K562 (cell line): ENCODE results near the gene GCDH. TPM values are rescaled to one million over a fixed set of nuclear protein-coding genes. Genes with fewer than 3 reads are reported as not detected.

ENCODE experiments used
- AFF1 ChIP-seq, 2 experiments: fragments of 450-650 bp; IDR thresholded peaks; 2 replicates each; pipeline ENCODE4 v1.6.1; 2018; ENCODE audit warnings: mild to moderate bottlenecking in 2 of 2, low read depth in 1 of 2; ENCODE audit not compliant: partially characterized antibody in 2 of 2
- ATF1 ChIP-seq, 2 experiments: fragments of 450-650 bp in 1 of 2; IDR thresholded peaks; 2 replicates each; pipeline ENCODE4 v1.6.1; 2016; ENCODE audit warnings: missing compliant biosample characterization in 1 of 2, missing genetic modification characterization in 1 of 2
- ATF6 ChIP-seq: sonication (generic); formaldehyde crosslinking; IDR thresholded peaks from 2 replicates; pipeline ENCODE4 v1.4.0; 2020; ENCODE audit warnings: mild to moderate bottlenecking, missing genetic modification reagents
- CBX5 ChIP-seq: IDR thresholded peaks from 2 replicates; pipeline ENCODE4 v1.6.1; 2014; ENCODE audit warnings: low read depth, borderline replicate concordance
- CREBBP ChIP-seq: IDR thresholded peaks from one replicate; pipeline ENCODE4 v1.6.1; 2012; ENCODE audit warnings: low read depth, mild to moderate bottlenecking, control low read depth, inconsistent platforms, low read length
- EGR1 ChIP-seq: fragments of 450-650 bp; conservative IDR thresholded peaks from 2 replicates; pipeline ENCODE4 v1.6.1; 2017; ENCODE audit warnings: mild to moderate bottlenecking
- ETV5 ChIP-seq: sonication (generic); formaldehyde crosslinking; IDR thresholded peaks from 2 replicates; pipeline ENCODE4 v1.4.0; 2020; ENCODE audit warnings: low read depth, mild to moderate bottlenecking, missing genetic modification reagents
- IRF9 ChIP-seq: fragments of 450-650 bp; IDR thresholded peaks from 2 replicates; pipeline ENCODE4 v1.6.1; 2016; ENCODE audit warnings: missing biosample characterization, missing genetic modification characterization
- KDM2B ChIP-seq: fragments of 250-450 bp; sonication (Bioruptor Pico); IDR thresholded peaks from 2 replicates; pipeline ENCODE4 v1.8.0; 2021; ENCODE audit warnings: mild to moderate bottlenecking, moderate library complexity
- MEIS2 ChIP-seq: fragments of 450-650 bp; IDR thresholded peaks from 2 replicates; pipeline ENCODE4 v1.6.1; 2014; ENCODE audit warnings: mild to moderate bottlenecking; ENCODE audit not compliant: partially characterized antibody
- SMAD3 ChIP-seq: fragments of 450-650 bp; formaldehyde crosslinking; conservative IDR thresholded peaks from 2 replicates; pipeline ENCODE4 v1.4.0; 2020; ENCODE audit warnings: mild to moderate bottlenecking
- TAL1 ChIP-seq: fragments of 450-650 bp; IDR thresholded peaks from 2 replicates; pipeline ENCODE4 v1.6.1; 2016; ENCODE audit warnings: mild to moderate bottlenecking
- TCF3 ChIP-seq: sonication (generic); formaldehyde crosslinking; IDR thresholded peaks from 2 replicates; pipeline ENCODE4 v1.4.0; 2020; ENCODE audit warnings: mild to moderate bottlenecking, missing genetic modification reagents
- polyA plus RNA-seq, 8 experiments: library from polyadenylated mRNA; depleted of rRNA in 4 of 8; stranded (reverse) in 5 of 8; unstranded in 3 of 8; fragments of >200 nt; fragmentation: Nextera tagmentation in 2 of 8; fragmentation: Illumina TruSeq in 1 of 8; extraction: Ambion mirVana in 2 of 8; extraction: Trizol in 1 of 8; gene quantifications; 2 replicates each; pipeline versions ENCODE4 v1.2.1 to v1.2.3, GENCODE V29; 2011 to 2014; ENCODE audit warnings: inconsistent platforms in 1 of 8, missing spikeins in 1 of 8
- total RNA-seq, 7 experiments: library from RNA; depleted of rRNA in 6 of 7; stranded (reverse); fragments of >200 nt in 6 of 7; fragmentation: Illumina TruSeq in 2 of 7; extraction: Trizol in 2 of 7; gene quantifications; 2 replicates each; pipeline versions ENCODE4 v1.2.1 to v1.2.3, GENCODE V29; 2011 to 2021; ENCODE audit warnings: low replicate concordance in 1 of 7
- TF ChIP-seq, protein P1 (sequence below), 2 experiments: IDR thresholded peaks in 1 of 2; conservative IDR thresholded peaks in 1 of 2; 2 replicates each; pipeline ENCODE4 v1.6.1; 2016; ENCODE audit warnings: low read depth in 2 of 2, mild to moderate bottlenecking in 1 of 2, missing compliant biosample characterization in 1 of 2, missing genetic modification characterization in 1 of 2, moderate library complexity in 1 of 2

Gene GCDH
- total and polyA plus RNA-seq, 9 of the 15 experiments (the other 6 are each of a cell fraction or from before 2014, with no cell fraction given): 2.9 to 50.8 (median 19.1) TPM

DNA sequence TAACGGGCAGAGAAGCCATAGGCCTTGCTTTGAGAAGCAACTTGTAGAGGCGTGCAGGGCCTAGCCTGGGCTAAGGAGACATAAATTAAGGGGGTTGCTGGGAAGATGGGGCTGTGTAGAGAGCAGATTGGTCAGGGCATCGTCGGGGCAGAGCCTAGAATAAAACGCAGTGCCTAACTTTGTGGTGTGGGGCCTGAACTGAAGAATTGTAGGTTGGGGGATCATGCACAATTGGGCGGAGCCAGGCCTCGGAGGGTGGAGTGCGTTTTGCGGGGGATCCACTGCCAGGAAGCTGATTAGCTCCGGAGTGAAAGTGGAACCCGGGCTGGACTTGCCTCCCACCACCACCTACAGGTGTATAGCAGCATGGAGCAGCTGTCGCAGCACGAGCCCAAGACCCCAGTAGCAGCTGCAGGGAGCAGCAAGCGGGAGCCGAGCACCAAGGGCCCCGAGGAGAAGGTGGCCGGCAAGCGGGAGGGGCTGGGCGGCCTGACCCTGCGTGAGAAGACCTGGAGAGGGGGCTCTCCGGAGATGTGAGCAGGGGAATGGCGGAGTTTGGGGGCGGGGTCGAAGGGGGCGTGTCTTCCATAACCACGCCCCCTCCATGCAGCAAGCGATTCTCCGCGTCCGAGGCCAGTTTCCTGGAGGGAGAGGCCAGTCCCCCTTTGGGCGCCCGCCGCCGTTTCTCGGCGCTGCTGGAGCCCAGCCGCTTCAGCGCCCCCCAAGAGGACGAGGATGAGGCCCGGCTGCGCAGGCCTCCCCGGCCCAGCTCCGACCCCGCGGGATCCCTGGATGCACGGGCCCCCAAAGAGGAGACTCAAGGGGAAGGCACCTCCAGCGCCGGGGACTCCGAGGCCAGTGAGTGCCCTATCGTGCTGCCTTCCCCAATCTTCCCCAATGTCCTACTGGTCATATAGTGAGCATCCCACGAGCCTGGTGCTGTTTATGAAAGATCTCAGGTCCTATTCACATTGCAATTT, 23.6 kb upstream of the GCDH start (continued):
- no peak for TF ChIP-seq IRF9 (tag)
- TF ChIP-seq CBX5: no peak
- no peak for TF ChIP-seq SMAD3 (CRISPR knock-in tag)
- no peak; the same call in 1 of the 2 replicates for TF ChIP-seq ETV5 (CRISPR knock-in tag)
- TF ChIP-seq KDM2B (CRISPR knock-in tag): no peak
- TF ChIP-seq MEIS2: no peak
- TF ChIP-seq ATF6 (CRISPR knock-in tag): peak; percentile 53; the same call in 1 of the 2 replicates
- no peak for TF ChIP-seq CREBBP
- TF ChIP-seq, protein P1, sequence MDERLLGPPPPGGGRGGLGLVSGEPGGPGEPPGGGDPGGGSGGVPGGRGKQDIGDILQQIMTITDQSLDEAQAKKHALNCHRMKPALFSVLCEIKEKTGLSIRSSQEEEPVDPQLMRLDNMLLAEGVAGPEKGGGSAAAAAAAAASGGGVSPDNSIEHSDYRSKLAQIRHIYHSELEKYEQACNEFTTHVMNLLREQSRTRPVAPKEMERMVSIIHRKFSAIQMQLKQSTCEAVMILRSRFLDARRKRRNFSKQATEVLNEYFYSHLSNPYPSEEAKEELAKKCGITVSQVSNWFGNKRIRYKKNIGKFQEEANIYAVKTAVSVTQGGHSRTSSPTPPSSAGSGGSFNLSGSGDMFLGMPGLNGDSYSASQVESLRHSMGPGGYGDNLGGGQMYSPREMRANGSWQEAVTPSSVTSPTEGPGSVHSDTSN (CRISPR knock-in tag; IDR thresholded peaks at IDR 0.05; ENCODE audit: low read depth): no peak
- TF ChIP-seq, protein P1 (tag; conservative IDR thresholded peaks at IDR 0.05; ENCODE audit: low read depth): no peak
- peak in 1 of 2 experiments; percentile 18 for TF ChIP-seq AFF1 (IDR thresholded peaks at IDR 0.05; ENCODE audit: low read depth in 1 of 2, partially characterized antibody in 2 of 2)
- 0 out of 2 replicates have a peak, but pooled peaks have one; percentile 40 for TF ChIP-seq EGR1
- TF ChIP-seq TAL1: no peak
- 0 out of 2 replicates have a peak, but pooled peaks have one; percentile 4 for TF ChIP-seq TCF3 (CRISPR knock-in tag)
- no peak for TF ChIP-seq ATF1 (CRISPR knock-in tag; IDR thresholded peaks at IDR 0.05)
- TF ChIP-seq ATF1 (tag; IDR thresholded peaks at IDR 0.05): peak; percentile 46; the same call in 1 of the 2 replicates
